Measurements from ENCODE around the gene LY9.

DNA sequence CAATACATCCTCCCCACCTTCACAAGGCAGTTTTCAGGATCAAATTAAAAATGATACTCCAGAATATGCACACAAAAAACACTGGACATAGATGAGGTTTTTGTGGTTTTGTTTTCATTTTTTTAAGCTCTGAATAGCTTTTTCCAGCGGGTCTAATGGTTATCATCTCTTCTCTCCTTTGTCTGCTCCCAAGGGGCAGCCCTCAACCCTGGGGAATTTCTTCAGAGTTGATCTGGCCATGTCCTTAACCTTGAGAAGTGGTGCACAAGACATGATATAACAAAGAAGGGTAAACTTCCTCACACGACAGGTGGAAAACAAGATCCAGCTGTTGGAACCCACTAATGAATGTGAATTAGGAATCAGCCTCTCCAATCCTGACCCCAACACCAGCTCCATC, 68.2 kb downstream of the LY9 start:
- no peak for TF ChIP-seq POLR2AphosphoS2 (IDR thresholded peaks at IDR 0.05; ENCODE audit: low read length)
- TF ChIP-seq, protein P1, sequence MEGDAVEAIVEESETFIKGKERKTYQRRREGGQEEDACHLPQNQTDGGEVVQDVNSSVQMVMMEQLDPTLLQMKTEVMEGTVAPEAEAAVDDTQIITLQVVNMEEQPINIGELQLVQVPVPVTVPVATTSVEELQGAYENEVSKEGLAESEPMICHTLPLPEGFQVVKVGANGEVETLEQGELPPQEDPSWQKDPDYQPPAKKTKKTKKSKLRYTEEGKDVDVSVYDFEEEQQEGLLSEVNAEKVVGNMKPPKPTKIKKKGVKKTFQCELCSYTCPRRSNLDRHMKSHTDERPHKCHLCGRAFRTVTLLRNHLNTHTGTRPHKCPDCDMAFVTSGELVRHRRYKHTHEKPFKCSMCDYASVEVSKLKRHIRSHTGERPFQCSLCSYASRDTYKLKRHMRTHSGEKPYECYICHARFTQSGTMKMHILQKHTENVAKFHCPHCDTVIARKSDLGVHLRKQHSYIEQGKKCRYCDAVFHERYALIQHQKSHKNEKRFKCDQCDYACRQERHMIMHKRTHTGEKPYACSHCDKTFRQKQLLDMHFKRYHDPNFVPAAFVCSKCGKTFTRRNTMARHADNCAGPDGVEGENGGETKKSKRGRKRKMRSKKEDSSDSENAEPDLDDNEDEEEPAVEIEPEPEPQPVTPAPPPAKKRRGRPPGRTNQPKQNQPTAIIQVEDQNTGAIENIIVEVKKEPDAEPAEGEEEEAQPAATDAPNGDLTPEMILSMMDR (IDR thresholded peaks at IDR 0.05 in 2 of 3, conservative IDR thresholded peaks at IDR 0.05 in 1 of 3; ENCODE audit: insufficient read depth in 2 of 3, low read depth in 1 of 3, low read length in 3 of 3): no peak
- TF ChIP-seq, protein P2, sequence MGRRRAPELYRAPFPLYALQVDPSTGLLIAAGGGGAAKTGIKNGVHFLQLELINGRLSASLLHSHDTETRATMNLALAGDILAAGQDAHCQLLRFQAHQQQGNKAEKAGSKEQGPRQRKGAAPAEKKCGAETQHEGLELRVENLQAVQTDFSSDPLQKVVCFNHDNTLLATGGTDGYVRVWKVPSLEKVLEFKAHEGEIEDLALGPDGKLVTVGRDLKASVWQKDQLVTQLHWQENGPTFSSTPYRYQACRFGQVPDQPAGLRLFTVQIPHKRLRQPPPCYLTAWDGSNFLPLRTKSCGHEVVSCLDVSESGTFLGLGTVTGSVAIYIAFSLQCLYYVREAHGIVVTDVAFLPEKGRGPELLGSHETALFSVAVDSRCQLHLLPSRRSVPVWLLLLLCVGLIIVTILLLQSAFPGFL (CRISPR knock-in tag; IDR thresholded peaks at IDR 0.05): no peak

Measured in K562 (cell line).